OCI-LY3 (cell line): ENCODE measurements around the gene LPP.
A peak's percentile ranks its signal among the peaks of the same experiment; 100 is the strongest.

Source experiments
- H2AFZ ChIP-seq: fragments of 200-600, 300-600 bp; shearing (Covaris generic); 2 replicates; pipeline ENCODE4 v1.6.0; 2014; ENCODE audit warnings: antibody characterized with exemption, low read depth, low read length
- H3K27ac ChIP-seq: fragments of 200-600, 300-600 bp; sonication (generic); 2 replicates; pipeline ENCODE4 v1.5.1; 2014; ENCODE audit warnings: mild to moderate bottlenecking, low read length, moderate library complexity, mixed read lengths
- H3K27me3 ChIP-seq: fragments of 200-600, 300-600 bp; sonication (generic); 2 replicates; pipeline ENCODE4 v1.6.1; 2014; ENCODE audit warnings: low read depth, low read length, mixed read lengths
- H3K36me3 ChIP-seq: fragments of 200-600, 300-600 bp; sonication (generic); replicated peaks from 2 replicates; pipeline ENCODE3; 2014; ENCODE audit warnings: low read depth, low read length, mixed read lengths
- H3K4me1 ChIP-seq: fragments of 300-600, 200-600 bp; sonication (generic); 2 replicates; pipeline ENCODE4 v1.6.1; 2014; ENCODE audit warnings: low read length, mixed read lengths
- H3K4me2 ChIP-seq: fragments of 200-600, 300-600 bp; sonication (generic); 2 replicates; pipeline ENCODE4 v1.6.1; 2014; ENCODE audit warnings: low read length, mixed read lengths
- H3K4me3 ChIP-seq: fragments of 300-600, 200-600 bp; sonication (generic); 2 replicates; pipeline ENCODE4 v1.5.1; 2014; ENCODE audit warnings: antibody characterized with exemption, mild to moderate bottlenecking, low read length, moderate library complexity
- H3K79me2 ChIP-seq: fragments of 300-600, 200-600 bp; shearing (Covaris generic); 2 replicates; pipeline ENCODE4 v1.6.1; 2014; ENCODE audit warnings: mild to moderate bottlenecking, low read length, mixed read lengths
- H3K9ac ChIP-seq: fragments of 300-600, 200-600 bp; shearing (Covaris generic); 2 replicates; pipeline ENCODE4 v1.6.0; 2014; ENCODE audit warnings: mild to moderate bottlenecking, low read length, moderate library complexity
- H3K9me3 ChIP-seq: fragments of 200-600, 300-600 bp; shearing (Covaris generic); 2 replicates; pipeline ENCODE4 v1.6.1; 2014; ENCODE audit warnings: low read length, mixed read lengths; ENCODE audit not compliant: insufficient read depth
- H4K20me1 ChIP-seq: fragments of 200-600, 300-600 bp; sonication (generic); 2 replicates; pipeline ENCODE4 v1.6.1; 2016; ENCODE audit warnings: low read length, mixed read lengths; ENCODE audit not compliant: insufficient read depth
- CTCF ChIP-seq: fragments of 200-600, 300-600 bp; sonication (generic); IDR thresholded peaks from 2 replicates; pipeline ENCODE4 v1.5.1; 2014; ENCODE audit warnings: antibody characterized with exemption, low read length, low read depth
- EZH2phosphoT487 ChIP-seq: fragments of 200-600 bp; shearing (Covaris generic); IDR thresholded peaks from 2 replicates; pipeline ENCODE4 v1.6.1; 2018; ENCODE audit warnings: antibody characterized with exemption, mixed run types, low read depth

Gene LPP

GRCh38 chr3:188580659-188581058 lies 426.7 kb downstream of the LPP start:
- no peaks in the 10 kb centered on the region for H4K20me1 ChIP-seq
- peaks cover 82% of the 10 kb centered on the region for H3K4me1 ChIP-seq
- TF ChIP-seq CTCF: no peak
- TF ChIP-seq EZH2phosphoT487: no peak
- H3K4me3 ChIP-seq: peak overlapping the region; percentile 79
- H3K9ac ChIP-seq: peak overlapping the region; percentile 97
- peak overlapping the region; percentile 97 for H3K27ac ChIP-seq
- H3K4me2 ChIP-seq: peak overlapping the region; percentile 87
- peaks cover 67% of the 10 kb centered on the region for H3K79me2 ChIP-seq
- H3K27me3 ChIP-seq: no peaks in the 10 kb centered on the region
- no peak overlapping the region for H2AFZ ChIP-seq
- no peaks in the 10 kb centered on the region for H3K9me3 ChIP-seq
- peaks cover 43% of the 10 kb centered on the region for H3K36me3 ChIP-seq

- no peaks in the 10 kb centered on the region for H3K27me3 ChIP-seq
- no peaks in the 10 kb centered on the region for H4K20me1 ChIP-seq
- no peak overlapping the region for H2AFZ ChIP-seq
- TF ChIP-seq CTCF (no peak), EZH2phosphoT487 (no peak)
- H3K27ac ChIP-seq: peak overlapping the region; percentile 97
- peak overlapping the region; percentile 79 for H3K4me3 ChIP-seq
- H3K4me1 ChIP-seq: peaks cover 83% of the 10 kb centered on the region
- H3K9me3 ChIP-seq: no peaks in the 10 kb centered on the region
- peaks cover 36% of the 10 kb centered on the region for H3K36me3 ChIP-seq
- H3K79me2 ChIP-seq: peaks cover 64% of the 10 kb centered on the region
- peak overlapping the region; percentile 97 for H3K9ac ChIP-seq
- peak overlapping the region; percentile 87 for H3K4me2 ChIP-seq
Observed at GRCh38 chr3:188581365-188581764, 427.4 kb downstream of the LPP start.

GRCh38 chr3:188581792-188582191 lies 427.8 kb downstream of the LPP start:
- H3K4me3 ChIP-seq: peak overlapping the region; percentile 79
- TF ChIP-seq EZH2phosphoT487: no peak
- TF ChIP-seq CTCF: no peak
- H3K9me3 ChIP-seq: no peaks in the 10 kb centered on the region
- no peaks in the 10 kb centered on the region for H4K20me1 ChIP-seq
- peak overlapping the region; percentile 87 for H3K4me2 ChIP-seq
- H3K27ac ChIP-seq: peak overlapping the region; percentile 97
- peaks cover 84% of the 10 kb centered on the region for H3K4me1 ChIP-seq
- H2AFZ ChIP-seq: no peak overlapping the region
- H3K79me2 ChIP-seq: peaks cover 59% of the 10 kb centered on the region
- H3K9ac ChIP-seq: peak overlapping the region; percentile 97
- H3K36me3 ChIP-seq: peaks cover 31% of the 10 kb centered on the region
- no peaks in the 10 kb centered on the region for H3K27me3 ChIP-seq

GRCh38 chr3:188583341-188584161 lies 429.6 kb downstream of the LPP start:
- peak overlapping the region; percentile 97 for H3K9ac ChIP-seq
- TF ChIP-seq EZH2phosphoT487 (no peak), CTCF (no peak; the same call in 1 of the 2 replicates)

More at GRCh38 chr3:188583341-188584161, 429.6 kb downstream of the LPP start:
- peak overlapping the region; percentile 79 for H3K4me3 ChIP-seq
- H3K27ac ChIP-seq: peak overlapping the region; percentile 97
- peaks cover 21% of the 10 kb centered on the region for H3K36me3 ChIP-seq
- peak overlapping the region; percentile 87 for H3K4me2 ChIP-seq
- no peaks in the 10 kb centered on the region for H3K9me3 ChIP-seq
- H4K20me1 ChIP-seq: no peaks in the 10 kb centered on the region
- no peaks in the 10 kb centered on the region for H3K27me3 ChIP-seq
- peaks cover 93% of the 10 kb centered on the region for H3K4me1 ChIP-seq
- H3K79me2 ChIP-seq: peaks cover 51% of the 10 kb centered on the region
- no peak overlapping the region for H2AFZ ChIP-seq
